ENCODE results near the gene CPSF2.
"Not testable (repeated sequence)": the region's sequence is repeated elsewhere in the genome, so short reads cannot be mapped to it uniquely, and the experiment has no call there.

Gene CPSF2

DNA sequence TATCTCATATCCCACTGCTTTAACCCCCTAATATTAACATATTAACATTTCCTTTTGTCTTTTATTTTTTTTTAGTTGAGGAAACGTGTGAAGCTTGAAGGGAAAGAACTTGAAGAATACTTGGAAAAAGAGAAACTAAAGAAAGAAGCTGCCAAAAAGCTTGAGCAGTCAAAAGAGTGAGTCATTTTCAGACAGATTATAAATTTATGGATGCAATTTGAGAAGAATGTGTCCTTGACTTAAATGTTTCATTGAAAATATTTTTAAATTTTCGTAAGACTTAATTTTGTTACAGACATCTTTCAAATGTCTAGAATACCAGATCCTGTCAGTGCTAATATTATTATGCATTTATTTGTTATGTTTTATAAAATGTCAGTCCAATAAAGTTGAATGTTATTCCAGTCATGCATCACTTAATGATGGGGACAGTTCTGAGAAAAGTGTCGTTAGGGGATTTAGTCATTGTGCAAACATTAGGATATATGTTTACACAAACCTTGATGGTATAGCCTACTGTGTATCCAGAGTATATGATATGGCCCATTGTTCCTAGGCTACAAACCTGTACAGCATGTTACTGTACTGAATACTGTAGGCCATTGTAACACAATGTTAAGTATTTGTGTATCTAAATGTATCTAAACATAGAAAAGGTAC, 32.6 kb downstream of the CPSF2 start:
- DNase-seq (ENCODE audit: low spot score) = no peak

DNA sequence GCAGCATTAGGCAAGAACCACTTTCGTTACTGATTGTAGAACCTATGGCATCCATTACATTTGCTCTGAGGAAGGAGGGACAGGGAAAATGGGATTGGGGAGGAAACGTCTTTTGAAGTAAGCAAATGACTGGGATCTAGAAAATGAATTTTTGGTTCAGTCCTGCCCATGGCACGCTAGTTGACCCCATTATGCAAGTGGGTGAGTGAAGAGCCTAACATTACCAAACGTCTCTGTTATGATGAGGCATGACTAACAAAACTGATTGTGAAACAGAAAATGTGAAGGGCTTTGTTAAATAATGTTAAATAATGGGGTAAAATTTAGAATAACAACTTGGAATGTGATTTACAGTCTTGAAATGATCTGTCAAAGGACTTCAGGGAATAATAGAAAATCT, 38.9 kb downstream of the CPSF2 start:
- DNase-seq (ENCODE audit: low spot score) = no peak

DNA sequence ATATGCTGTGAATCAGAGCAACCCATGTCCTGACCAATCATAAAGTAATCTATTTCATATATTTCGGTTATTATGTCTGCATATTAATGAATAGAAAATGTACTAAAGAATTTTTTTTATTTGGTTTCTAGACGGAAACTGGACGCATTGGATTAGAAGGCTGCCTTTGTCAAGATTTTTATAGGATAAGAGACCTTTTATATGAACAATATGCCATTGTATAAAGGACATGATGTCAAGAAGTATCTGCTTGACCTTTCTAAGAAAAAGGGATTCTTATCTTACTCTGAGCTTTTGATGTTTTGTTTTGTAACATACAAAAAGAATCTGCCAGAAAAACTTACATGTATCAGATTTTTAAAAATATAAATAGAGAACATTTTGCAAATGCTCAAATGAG, 39.8 kb downstream of the CPSF2 start:
- DNase-seq (ENCODE audit: low spot score) = no peak

DNA sequence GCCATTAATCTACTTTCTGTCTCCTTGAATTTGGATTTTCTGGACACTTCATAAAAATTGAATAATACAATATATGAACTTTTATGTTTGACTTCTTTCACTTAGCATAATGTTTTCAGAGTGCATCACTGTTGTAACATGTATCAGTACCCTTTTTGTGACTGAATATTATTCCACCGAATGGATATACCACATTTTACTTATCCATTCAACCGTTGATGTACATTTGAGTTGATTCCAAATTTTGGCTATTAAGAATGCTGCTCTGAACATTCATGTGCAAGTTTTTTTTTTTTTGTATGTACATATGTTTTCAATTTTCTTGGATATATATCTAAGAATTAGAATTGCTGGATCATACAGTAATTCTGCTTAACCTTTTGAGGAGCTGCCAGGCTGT, 43.2 kb downstream of the CPSF2 start:
- DNase-seq (ENCODE audit: low spot score) = no peak

- DNase-seq (ENCODE audit: low spot score) = no peak
Measured at GRCh38 chr14:92173668-92174067, 51.9 kb downstream of the CPSF2 start.

DNA sequence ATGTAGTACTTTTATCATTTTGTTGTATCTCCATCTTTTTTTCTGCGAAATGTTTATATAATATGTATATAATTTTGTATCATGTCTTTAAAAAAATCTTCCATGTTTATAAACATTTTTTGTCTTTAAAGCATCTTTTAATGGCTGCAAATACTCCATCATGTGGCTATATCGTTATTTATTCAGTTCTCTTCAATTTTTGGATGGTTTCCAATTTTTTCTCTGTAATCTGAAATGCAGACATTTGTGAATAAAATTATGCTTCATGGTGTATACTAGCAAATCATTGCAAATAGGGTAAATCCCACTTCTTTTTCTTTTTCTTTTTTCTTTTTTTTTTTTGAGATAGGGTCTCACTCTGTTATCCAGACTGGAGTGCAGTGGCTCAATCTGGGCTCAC, 54.0 kb downstream of the CPSF2 start:
- no peak for DNase-seq (ENCODE audit: low spot score)

DNA sequence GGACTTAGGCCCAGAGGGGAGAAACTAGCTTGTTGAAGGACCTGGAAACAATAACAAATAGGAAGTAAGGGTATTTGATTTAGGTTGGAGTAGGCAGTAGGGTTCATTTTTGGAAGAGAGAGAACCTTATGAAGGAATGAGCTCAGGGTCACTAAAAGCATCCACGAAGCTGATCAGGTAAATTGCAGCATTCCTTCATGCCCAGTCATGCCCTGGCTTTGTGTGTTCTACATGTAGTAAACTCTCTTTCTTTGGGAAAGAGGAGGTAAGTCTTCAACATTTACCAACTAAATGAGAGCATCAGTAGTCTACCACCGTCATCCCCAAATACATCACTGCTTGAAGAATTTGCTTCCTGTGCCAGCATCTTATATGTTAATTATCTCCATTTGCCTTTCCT, 54.7 kb downstream of the CPSF2 start:
- no peak for DNase-seq (ENCODE audit: low spot score)

- not testable (repeated sequence) for DNase-seq (ENCODE audit: low spot score)
Measured at GRCh38 chr14:92179178-92179577, 57.4 kb downstream of the CPSF2 start.

DNA sequence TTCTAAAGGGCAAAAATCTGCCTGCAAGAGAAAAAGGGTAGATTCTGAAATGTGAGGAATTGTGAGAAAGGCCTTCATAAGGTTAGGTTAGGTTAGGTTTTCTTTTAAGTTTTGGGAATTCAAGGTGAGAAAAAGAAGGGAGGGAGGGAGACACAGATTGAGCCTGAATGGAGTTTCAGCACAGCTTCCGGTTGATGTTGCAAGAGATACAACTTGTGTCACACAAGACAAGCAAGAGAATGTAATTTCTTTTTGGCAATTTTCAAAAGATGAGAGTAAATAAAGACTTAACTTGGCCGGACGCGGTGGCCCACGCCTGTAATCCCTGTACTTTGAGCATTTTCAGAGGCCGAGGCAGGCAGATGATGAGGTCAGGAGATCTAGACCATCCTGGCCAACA, 63.8 kb downstream of the CPSF2 start:
- DNase-seq (ENCODE audit: low spot score) = no peak

DNA sequence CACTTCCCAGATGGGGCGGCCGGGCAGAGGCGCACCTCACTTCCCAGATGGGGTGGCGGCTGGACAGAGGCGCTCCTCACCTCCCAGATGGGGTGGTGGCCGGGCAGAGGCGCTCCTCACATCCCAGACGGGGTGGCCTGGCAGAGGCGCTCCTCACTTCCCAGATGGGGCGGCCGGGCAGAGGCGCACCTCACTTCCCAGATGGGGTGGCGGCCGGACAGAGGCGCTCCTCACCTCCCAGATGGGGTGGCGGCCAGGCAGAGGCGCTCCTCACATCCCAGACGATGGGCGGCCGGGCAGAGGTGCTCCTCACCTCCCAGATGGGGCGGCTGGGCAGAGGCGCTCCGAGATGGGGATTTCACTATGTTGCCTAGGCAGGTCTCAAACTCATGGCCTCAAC, 65.8 kb downstream of the CPSF2 start:
- DNase-seq (ENCODE audit: low spot score) = not testable (repeated sequence)

DNA sequence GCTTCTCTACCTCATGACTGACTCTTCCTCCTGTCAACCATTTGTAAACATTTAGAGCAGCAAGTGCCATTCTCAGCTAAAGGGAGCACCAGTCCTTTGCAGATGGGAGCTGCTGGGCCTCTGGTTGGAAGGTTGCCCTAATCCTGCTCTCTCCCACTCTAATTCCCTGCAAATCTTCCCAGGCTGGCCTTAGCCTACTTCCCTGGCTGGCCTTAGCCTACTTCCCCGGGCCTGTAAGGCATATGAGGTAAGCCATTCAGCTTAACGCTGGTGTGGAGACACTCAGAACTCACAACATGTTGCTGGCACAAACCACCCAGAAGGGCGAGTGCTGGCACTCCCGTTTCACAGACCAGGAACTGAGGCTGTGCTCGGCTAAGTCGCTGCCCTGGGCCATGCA, 69.0 kb downstream of the CPSF2 start:
- no peak for DNase-seq (ENCODE audit: low spot score)

GRCh38 chr14:92198804-92199203, 77.0 kb downstream of the CPSF2 start:
- no peak for DNase-seq (ENCODE audit: low spot score)

DNA sequence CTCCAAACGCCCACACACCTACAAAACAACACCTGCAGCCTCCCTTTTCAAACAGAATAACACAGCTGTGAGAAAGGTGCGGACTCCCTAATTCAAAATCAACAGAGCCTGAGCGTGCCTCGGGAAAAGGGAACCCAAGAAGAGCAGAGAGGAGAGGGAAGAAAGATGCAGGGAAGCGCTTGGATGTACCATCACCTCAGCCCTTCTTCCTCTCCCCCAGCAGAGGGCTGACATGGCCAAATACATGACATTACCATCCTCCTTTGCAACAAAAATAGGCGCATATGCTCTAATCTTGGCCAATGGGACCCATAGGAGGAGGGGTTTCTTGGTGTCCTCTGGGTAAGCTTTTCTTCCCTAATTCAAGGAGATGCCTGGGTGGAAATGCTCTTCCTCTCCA, 78.0 kb downstream of the CPSF2 start:
- no peak for DNase-seq (ENCODE audit: low spot score)

GRCh38 chr14:92203116-92203515, 81.3 kb downstream of the CPSF2 start:
- no peak for DNase-seq (ENCODE audit: low spot score)

DNA sequence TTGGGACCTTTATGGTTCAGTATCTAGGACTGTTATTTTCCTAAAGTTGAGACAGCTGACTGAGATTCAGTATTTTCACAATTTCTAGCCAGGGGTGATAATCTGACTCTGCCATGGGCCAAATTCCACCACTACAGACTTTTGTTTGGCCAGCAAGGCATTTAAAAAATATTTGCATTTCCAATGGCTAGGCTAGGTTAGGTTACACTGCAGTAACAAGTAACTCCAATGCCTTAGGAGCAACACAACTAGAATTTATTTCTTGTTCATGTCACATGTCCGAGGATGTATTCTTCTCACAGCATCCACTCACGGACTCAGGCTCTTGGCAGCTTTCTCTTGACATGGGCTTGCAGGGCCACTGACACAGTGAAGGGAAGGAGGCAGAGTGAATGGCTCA, 83.0 kb downstream of the CPSF2 start:
- DNase-seq (ENCODE audit: low spot score) = no peak

GRCh38 chr14:92207012-92207927, 85.5 kb downstream of the CPSF2 start:
- no peak for DNase-seq (ENCODE audit: low spot score)

DNA sequence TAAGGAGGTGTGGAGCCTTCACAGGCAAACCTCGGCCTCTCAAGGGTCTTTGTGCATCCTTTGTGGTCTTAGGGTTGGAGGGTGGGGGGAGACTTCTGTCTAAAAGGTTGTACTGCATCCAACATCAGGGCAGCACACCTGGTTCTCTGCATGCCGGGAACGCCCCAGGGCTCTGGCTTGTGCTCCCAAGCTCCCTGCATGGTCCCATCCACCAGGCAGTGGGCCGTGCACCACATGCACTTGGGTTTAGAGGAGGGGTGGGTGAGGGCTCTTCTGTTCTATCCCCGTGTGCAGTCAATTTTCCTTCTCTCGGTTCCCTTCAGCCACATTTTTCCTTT, 86.1 kb downstream of the CPSF2 start:
- DNase-seq (ENCODE audit: low spot score) = no peak

GRCh38 chr14:92209141-92209540, 87.4 kb downstream of the CPSF2 start:
- no peak for DNase-seq (ENCODE audit: low spot score)

GRCh38 chr14:92213125-92213524, 91.4 kb downstream of the CPSF2 start:
- not testable (repeated sequence) for DNase-seq (ENCODE audit: low spot score)

- DNase-seq (ENCODE audit: low spot score) = no peak
Measured at GRCh38 chr14:92215579-92215978, 93.8 kb downstream of the CPSF2 start.

- DNase-seq (ENCODE audit: low spot score) = no peak
Measured at GRCh38 chr14:92217936-92218335, 96.2 kb downstream of the CPSF2 start.

Data from Ammon's horn (tissue), 1 donor.